MCF 10A (cell line): Measurements from ENCODE around the gene CACNA2D2. TPM values are rescaled to one million over a fixed set of nuclear protein-coding genes. Genes with fewer than 3 reads are reported as not detected.

Experiments
- BruUV-seq: library from RNA; stranded (reverse); fragments of 400-500 nt; replicated peaks from 2 replicates; lab custom pipeline; 2021; lab: Mats Ljungman, UMichigan
- CTCF ChIA-PET: fragments of 300-600 bp; sonication (Branson Sonifier 250); formaldehyde crosslinking; extraction: SDS; loops from one replicate; lab custom pipeline; 2021; ENCODE audit warnings: antibody characterized with exemption, inconsistent platforms; lab: Yijun Ruan, JAX
- POLR2A ChIA-PET: fragments of 300-600, 350-650 bp; sonication (Branson Sonifier 250); formaldehyde crosslinking; extraction: SDS; loops from one replicate; lab custom pipeline; 2020; ENCODE audit warnings: antibody characterized with exemption, inconsistent platforms; lab: Yijun Ruan, JAX
- DNase-seq: peaks from one replicate; pipeline ENCODE4 v3.0.0-alpha.2; 2018; ENCODE audit not compliant: unreplicated experiment
- H3K27ac Mint-ChIP-seq: one replicate; pipeline ENCODE4 v1.8.0; 2022; ENCODE audit warnings: mild to moderate bottlenecking, low read depth, mixed read lengths; ENCODE audit not compliant: unreplicated experiment
- H3K27me3 Mint-ChIP-seq: one replicate; pipeline ENCODE4 v1.8.0; 2022; ENCODE audit warnings: mixed read lengths; ENCODE audit not compliant: insufficient read depth, unreplicated experiment
- H3K36me3 Mint-ChIP-seq: one replicate; pipeline ENCODE4 v1.8.0; 2022; ENCODE audit warnings: mild to moderate bottlenecking, moderate library complexity, mixed read lengths; ENCODE audit not compliant: insufficient read depth, unreplicated experiment
- H3K4me1 Mint-ChIP-seq: one replicate; pipeline ENCODE4 v1.8.0; 2022; ENCODE audit warnings: mixed read lengths; ENCODE audit not compliant: insufficient read depth, unreplicated experiment
- H3K4me3 Mint-ChIP-seq: one replicate; pipeline ENCODE4 v1.8.0; 2022; ENCODE audit warnings: mild to moderate bottlenecking, moderate library complexity, mixed read lengths; ENCODE audit not compliant: unreplicated experiment
- H3K9me3 Mint-ChIP-seq: one replicate; pipeline ENCODE4 v1.8.0; 2022; ENCODE audit warnings: mixed read lengths; ENCODE audit not compliant: unreplicated experiment
- CTCF ChIP-seq: fragments of 200-600 bp; IDR thresholded peaks from one replicate; pipeline ENCODE4 v1.8.0; 2022; ENCODE audit warnings: antibody characterized with exemption, mild to moderate bottlenecking; ENCODE audit not compliant: unreplicated experiment
- intact Hi-C: fragments of 100-400 bp; cut with micrococcal nuclease; formaldehyde crosslinking; loops from 2 replicates; pipeline ENCODE4 v1.14.1; 2022
- total RNA-seq: library from RNA; stranded (reverse); gene quantifications from 2 replicates; pipeline ENCODE4 v1.2.3, GENCODE V29; 2022

The CACNA2D2 gene
- total RNA-seq, 1 experiment from 2014 or later, result not detected

- Mint-ChIP-seq H3K27ac (no peak overlapping the region), H3K4me1 (no peaks in the 10 kb centered on the region), H3K4me3 (no peak overlapping the region), H3K9me3 (peaks cover 7% of the 10 kb centered on the region), H3K36me3 (no peaks in the 10 kb centered on the region), H3K27me3 (peaks cover 42% of the 10 kb centered on the region)
- BruUV-seq, result no TSS peak
- DNase-seq, result no peak
- ChIA-PET CTCF (interaction anchor here (0.7 to 0.9 kb wide), 3 partner anchors 67 to 711 kb away, joined by 3 to 7 read pairs (median 3); no protein-coding TSS in a partner anchor), POLR2A (interaction anchor here (1.2 kb wide), 1 partner anchor 104 kb away, joined by 4 read pairs; no protein-coding TSS in a partner anchor)
- intact Hi-C loops, result no loop called here
- no peak for TF ChIP-seq CTCF
Observed at GRCh38 chr3:50474717-50475116, 28.7 kb downstream of the CACNA2D2 start.

GRCh38 chr3:50473768-50474167 lies 29.7 kb downstream of the CACNA2D2 start:
- H3K36me3 Mint-ChIP-seq, result no peaks in the 10 kb centered on the region
- peaks cover under 1% of the 10 kb centered on the region for H3K9me3 Mint-ChIP-seq
- no peak for DNase-seq
- no TSS peak for BruUV-seq
- H3K27ac Mint-ChIP-seq, result no peak overlapping the region
- intact Hi-C loops, result no loop called here
- H3K4me1 Mint-ChIP-seq, result no peaks in the 10 kb centered on the region
- H3K27me3 Mint-ChIP-seq, result peaks cover 51% of the 10 kb centered on the region
- H3K4me3 Mint-ChIP-seq, result no peak overlapping the region
- POLR2A ChIA-PET, result interaction anchor here (0.6 to 1.2 kb wide), 2 partner anchors 103 to 1468 kb away, joined by 4 read pairs; partner anchors contain the start of gene RRP9
- no peak for TF ChIP-seq CTCF
- CTCF ChIA-PET, result no interaction called here

GRCh38 chr3:50472958-50473357 lies 30.5 kb downstream of the CACNA2D2 start:
- TF ChIP-seq CTCF, result no peak
- BruUV-seq, result no TSS peak
- no peaks in the 10 kb centered on the region for H3K36me3 Mint-ChIP-seq
- H3K27me3 Mint-ChIP-seq, result peaks cover 59% of the 10 kb centered on the region
- no peak overlapping the region for H3K27ac Mint-ChIP-seq
- POLR2A ChIA-PET, result interaction anchor here (0.6 kb wide), 1 partner anchor 1469 kb away, joined by 4 read pairs; the partner anchor contains the start of gene RRP9
- intact Hi-C loops, result no loop called here
- no peak overlapping the region for H3K4me3 Mint-ChIP-seq
- no peak for DNase-seq
- H3K4me1 Mint-ChIP-seq, result no peaks in the 10 kb centered on the region
- CTCF ChIA-PET, result interaction anchor here (0.7 kb wide), 1 partner anchor 49 kb away, joined by 3 read pairs; no protein-coding TSS in a partner anchor
- no peaks in the 10 kb centered on the region for H3K9me3 Mint-ChIP-seq

GRCh38 chr3:50470658-50471057 lies 32.8 kb downstream of the CACNA2D2 start:
- ChIA-PET POLR2A (no interaction called here), CTCF (interaction anchor here (1.1 kb wide), 1 partner anchor 36 kb away, joined by 4 read pairs; no protein-coding TSS in a partner anchor)
- TF ChIP-seq CTCF, result no peak
- no peak overlapping the region for H3K27ac Mint-ChIP-seq
- no peaks in the 10 kb centered on the region for H3K36me3 Mint-ChIP-seq
- BruUV-seq, result no TSS peak
- no peaks in the 10 kb centered on the region for H3K4me1 Mint-ChIP-seq
- peaks cover 78% of the 10 kb centered on the region for H3K27me3 Mint-ChIP-seq
- intact Hi-C loops, result no loop called here
- no peak overlapping the region for H3K4me3 Mint-ChIP-seq
- H3K9me3 Mint-ChIP-seq, result no peaks in the 10 kb centered on the region
- DNase-seq, result no peak
